ENCODE results near the gene SMCO3.

Gene SMCO3

DNA sequence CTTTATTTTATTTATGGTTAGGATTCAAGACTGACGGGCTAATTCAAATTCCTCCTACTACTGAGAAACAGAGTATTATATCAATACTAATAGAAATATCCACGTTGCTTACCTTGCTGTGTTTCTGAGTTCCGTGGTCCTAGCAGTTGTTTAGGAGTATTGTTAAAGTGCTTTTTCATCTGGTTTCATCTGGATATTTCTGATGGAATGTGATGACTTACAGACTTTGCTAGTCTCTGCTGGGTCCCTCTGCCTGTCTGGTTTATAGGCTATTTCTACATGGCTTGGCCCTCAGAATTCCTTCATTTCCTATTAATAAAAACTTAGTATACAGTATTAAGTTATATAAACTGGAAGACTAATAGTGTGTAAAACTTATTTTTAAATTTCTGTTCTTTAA lies at the start of gene SMCO3:
Gene SMCO3 (minus strand): TSS at position 169 of the 400 bp plus-strand sequence. CDS start 7,502 bp downstream, outside the sequence.
- no peak for DNase-seq

DNA sequence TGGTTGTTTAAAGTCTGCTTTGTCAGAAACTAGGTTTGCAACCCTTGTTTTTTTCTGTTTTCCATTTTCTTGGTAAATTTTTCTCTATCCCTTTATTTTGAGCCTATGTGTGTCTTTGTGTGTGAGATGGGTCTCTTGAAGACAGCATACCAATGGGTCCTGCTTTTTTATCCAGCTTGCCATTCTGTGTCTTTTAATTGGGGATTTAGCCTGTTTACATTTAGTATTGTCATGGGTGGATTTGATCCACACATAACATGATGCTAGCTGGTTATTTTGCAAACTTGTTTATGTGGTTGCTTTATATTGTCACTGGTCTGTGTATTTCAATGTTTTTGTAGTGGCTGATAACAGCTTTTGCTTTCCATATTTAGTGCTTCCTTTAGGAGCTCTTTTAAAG lies 46.5 kb upstream of the SMCO3 start:
- no peak for DNase-seq

DNA sequence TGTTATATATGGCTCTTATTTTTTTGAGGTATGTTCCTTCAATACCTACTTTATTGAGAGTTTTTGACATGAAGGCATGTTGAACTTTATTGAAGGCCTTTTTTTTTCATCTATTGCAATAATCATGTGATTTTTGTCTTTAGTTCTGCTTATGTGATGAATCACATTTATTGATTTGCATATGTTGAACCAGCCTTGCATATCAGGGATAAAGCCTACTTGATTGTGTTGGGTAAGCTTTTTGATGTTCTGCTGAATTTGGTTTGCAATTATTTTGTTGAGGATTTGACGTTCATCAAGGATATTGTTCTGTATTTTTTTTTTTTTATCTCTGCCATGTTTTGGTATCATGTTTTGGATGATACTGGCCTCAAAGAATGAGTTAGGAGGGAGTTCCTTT lies 44.5 kb upstream of the SMCO3 start:
- DNase-seq = no peak

- no peak for DNase-seq
Observed at GRCh38 chr12:14854586-14855183, 40.7 kb upstream of the SMCO3 start.

DNA sequence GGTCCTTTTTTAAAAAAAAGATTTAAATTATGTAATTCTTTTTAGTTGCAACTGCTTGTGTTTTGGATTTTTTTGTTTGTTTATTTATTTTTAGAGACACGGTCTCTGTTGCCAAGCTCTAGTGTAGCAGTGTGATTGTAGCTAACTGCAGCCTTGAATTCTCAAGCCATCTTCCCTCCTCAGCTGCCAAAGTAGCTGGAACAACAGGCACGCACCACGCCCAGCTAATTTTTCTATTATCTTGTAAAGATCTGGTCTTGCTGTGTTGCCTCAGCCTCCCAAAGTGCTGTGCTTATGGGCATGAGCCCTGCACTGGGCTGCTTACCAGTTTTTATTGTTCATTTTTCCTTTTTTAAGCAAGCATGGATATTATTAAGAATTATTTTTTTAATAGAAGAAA lies 40.0 kb upstream of the SMCO3 start:
- no peak for DNase-seq

DNA sequence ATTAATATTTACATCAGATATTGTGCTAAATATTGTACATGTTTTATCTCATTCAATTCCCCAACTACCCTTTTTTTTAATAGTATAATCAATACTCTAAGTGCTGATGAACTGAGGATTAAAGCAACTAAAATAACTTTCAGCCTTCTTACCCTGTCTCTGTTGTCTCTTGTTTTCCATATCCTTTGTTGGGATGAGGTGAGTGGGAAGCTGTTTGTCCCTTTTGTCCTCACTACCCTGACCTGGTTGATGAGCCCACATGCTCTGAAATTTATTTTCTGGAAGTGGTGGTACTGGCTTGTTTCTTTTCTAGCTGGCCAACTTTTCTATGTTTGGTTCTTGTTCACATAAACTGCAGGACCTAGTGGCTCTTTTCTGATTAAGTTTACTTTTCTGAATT lies 38.9 kb upstream of the SMCO3 start:
- no peak for DNase-seq

GRCh38 chr12:14850929-14851663 lies 37.1 kb upstream of the SMCO3 start:
- no peak for DNase-seq

DNA sequence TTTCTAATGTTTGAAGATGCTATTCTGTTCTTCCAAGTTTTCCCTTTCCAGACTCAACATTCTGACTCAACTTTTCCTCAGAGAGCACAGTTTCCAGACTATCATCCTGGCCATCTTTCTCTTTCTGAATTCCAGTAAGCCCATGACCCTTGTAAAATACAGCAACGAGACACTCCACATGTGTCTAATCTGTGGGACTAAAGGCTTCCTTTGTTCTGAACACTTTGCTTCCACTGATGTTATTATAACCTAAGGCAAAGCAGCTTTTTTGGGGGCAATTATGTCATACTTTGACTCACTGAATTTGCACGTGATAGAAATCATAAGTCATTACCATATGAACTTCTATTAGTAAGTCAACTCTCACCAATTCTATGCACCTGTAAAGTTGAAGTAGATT lies 35.7 kb upstream of the SMCO3 start:
- DNase-seq = no peak

GRCh38 chr12:14846876-14847580 lies 33.0 kb upstream of the SMCO3 start:
- DNase-seq = no peak

DNA sequence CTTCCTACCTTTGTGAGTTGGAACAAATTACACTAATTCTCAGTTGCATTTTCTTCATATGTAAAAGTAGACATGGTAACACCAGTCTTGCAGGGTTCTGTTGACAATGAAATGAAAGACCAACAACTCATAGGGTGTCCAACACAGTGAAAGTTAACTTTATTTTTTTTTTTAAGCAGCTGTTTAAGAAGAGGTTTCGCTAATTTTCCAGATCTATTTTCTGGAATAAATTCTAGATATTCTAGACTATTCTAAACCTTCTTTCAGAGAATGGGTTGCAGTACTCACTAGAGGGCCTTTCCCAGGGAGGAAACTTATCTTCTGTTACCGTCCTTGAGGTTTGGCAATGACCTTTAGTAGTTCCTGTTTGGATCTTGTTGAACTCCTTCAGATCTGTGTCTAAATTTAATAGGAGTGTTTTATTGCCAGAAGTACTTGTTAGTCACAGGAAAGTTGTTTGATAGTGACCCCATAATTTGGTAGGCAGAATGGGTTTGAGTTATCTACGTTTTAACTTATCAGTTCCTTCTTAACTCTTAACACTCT lies 32.1 kb upstream of the SMCO3 start:
- DNase-seq = no peak

GRCh38 chr12:14845350-14845750 lies 31.4 kb upstream of the SMCO3 start:
- DNase-seq = no peak

DNA sequence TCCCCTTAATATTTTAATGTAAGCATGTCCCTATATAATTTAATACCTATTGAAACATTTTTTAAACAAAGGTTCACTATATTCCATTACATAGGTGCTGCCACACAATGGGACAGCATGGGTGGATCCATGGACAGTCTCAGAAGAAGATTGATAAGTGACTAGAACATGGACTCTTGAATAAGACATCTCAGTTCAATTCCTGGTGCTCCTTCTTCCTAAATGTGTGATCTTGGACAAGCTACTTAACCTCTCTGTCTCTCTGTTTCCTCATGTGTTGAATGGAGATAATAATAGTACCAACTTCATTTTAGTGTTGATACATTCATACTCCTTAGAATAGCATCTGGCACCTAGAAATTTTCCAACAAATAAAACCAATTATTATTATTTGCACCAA lies 30.4 kb upstream of the SMCO3 start:
- DNase-seq = no peak

- DNase-seq = no peak
Observed at GRCh38 chr12:14843425-14843887, 29.5 kb upstream of the SMCO3 start, which contains the start of gene ART4. TSS of gene ART4 (minus strand) at chr12:14843526. CDS start at chr12:14843113, 413 bp downstream.

DNA sequence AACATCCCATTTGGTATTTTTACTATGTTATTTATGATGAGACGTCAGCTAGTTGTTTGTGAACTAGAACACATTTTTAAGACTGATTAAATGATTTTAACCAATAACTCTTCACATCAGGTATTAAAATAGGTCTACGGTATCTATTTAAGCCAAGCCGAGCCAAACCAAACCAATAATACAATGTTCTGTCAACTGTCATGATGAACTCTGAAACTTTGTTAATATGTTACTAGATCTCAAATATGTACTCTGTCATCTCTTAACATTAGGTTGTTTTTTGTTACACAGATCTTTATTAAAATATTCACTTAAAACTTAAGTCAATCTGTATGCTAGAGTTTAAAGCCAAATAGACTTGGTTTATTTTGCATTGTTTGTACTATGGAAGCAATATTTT lies 28.3 kb upstream of the SMCO3 start:
- no peak for DNase-seq

- no peak for DNase-seq
Observed at GRCh38 chr12:14841761-14842160, 27.8 kb upstream of the SMCO3 start.

- DNase-seq = no peak
Observed at GRCh38 chr12:14840616-14841015, 26.6 kb upstream of the SMCO3 start.

GRCh38 chr12:14839262-14839661 lies 25.3 kb upstream of the SMCO3 start:
- no peak for DNase-seq

- no peak for DNase-seq
Observed at GRCh38 chr12:14836336-14837210, 22.6 kb upstream of the SMCO3 start.

GRCh38 chr12:14834509-14834908 lies 20.5 kb upstream of the SMCO3 start:
- no peak for DNase-seq

DNA sequence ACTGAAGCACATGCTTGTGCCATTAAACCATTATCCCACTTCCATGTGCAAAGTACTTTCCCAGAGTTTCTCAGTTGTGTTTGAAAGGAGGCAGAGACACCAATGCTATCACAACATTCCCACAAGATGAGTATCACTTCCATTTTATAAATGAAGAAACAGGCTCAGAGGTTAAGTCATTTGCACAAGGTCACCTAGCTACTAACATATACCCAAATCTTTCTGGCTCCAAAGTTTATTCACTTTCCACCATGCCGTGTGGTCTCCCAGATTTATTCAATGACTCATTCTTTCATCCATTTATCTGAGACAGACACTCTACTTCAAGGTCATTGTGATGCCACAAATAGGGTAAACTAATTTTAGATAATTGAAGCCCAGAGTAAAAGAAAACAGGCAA lies 20.0 kb upstream of the SMCO3 start:
- no peak for DNase-seq

GRCh38 chr12:14833336-14833735 lies 19.4 kb upstream of the SMCO3 start:
- no peak for DNase-seq

GRCh38 chr12:14828892-14829291 lies 14.9 kb upstream of the SMCO3 start:
- no peak for DNase-seq

- no peak for DNase-seq
Observed at GRCh38 chr12:14827043-14827442, 13.1 kb upstream of the SMCO3 start.

Measured in NCI-H1417 treated with DMSO at 0.1 percent for 48 hours (cell line).